Stimulated activated CD4-positive, alpha-beta T cell treated with anti-CD3 and anti-CD28 coated beads, Interleukin-1b, Interleukin-23, amount 100 ng/mL, for 24 hours (primary cell): Measurements from ENCODE around the gene HTT-AS.

Experiments
- DNase-seq, 4 experiments: peaks; one replicate each; pipeline ENCODE4 v3.0.0-alpha.2; 2020; ENCODE audit warnings: low read depth in 4 of 4, low spot score in 1 of 4

Gene HTT-AS

GRCh38 chr4:3031357-3032082 is 42.8 kb downstream of the HTT-AS start:
- DNase-seq = no peak

DNA sequence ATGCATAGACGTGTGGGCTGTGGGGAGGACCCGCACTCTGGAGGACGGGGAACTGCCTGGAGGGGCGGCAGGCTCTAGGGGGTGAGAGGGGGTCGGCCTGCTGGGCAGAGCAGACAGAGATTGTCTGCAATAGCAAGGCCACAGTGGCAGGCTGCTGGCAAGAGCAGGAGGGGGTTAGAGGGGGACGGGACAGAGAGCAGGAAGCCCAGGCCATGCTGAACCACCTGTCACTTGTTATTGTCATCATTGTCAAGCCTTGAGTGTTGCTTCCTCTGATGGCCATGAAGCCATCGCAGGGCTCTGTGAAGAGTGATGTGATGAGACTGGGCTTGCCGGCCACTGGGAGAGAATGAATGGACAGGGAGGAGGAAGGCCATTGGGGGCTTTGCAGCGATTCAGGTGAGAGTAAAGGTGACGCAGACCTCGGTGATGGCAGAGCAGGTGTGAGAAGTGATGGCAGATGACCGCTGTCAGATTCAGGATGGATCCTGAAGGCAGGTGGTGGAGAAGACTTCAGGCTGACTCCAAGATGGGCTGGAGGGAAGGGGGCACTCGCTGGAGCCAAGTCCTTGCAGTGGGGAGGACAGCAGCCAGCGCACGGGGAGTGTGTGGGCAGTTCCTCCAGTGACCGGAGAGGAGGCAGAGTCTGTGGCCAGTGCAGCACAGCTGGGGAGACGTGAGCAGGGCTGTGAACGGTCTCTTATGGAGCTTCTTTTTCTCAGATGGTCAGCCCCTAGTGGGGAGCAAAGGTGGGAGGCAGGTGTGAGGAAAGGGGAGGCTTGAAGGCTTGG is 43.6 kb downstream of the HTT-AS start:
- no peak for DNase-seq

DNA sequence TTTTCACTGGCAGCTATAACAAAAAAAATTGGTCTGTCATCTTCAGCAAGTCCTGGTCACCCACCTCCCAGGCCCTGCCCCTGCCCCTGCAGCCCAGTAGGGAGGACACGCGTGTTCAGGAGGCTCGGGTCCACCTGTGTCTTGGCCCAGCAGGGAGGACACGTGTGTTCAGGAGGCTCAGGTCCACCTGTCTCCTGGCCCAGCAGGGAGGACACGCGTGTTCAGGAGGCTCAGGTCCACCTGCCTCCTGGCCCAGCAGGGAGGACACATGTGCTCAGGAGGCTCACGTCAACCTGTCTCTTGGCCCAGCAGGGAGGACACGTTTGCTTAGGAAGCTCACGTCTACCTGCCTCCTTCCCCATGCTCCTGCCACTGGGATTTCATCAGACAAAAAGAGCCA is 44.9 kb downstream of the HTT-AS start:
- no peak for DNase-seq

- DNase-seq = no peak
These were observed 47.8 kb downstream of the HTT-AS start for GRCh38 chr4:3026540-3026939.

DNA sequence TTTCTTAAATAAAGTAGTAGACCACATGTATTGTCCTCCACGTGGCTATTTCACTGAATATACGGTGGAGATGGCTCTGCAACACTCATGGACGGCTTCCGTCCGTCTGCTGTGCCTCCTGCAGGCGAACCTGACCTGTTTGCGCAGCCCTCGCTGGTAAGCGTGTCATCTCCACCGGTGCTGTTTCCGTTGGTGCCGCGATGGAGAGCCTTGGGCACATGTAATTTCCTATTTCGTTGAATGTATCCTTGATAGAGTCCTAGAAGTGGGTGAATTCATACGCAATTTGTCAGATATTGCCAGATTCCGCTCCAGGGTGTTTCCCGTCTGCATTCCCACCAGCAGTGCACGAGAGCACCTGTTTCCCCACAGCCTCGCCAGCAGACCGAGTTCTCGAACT is 48.5 kb downstream of the HTT-AS start:
- no peak for DNase-seq

- no peak for DNase-seq
These were observed 51.7 kb downstream of the HTT-AS start for GRCh38 chr4:3022651-3023050.

DNA sequence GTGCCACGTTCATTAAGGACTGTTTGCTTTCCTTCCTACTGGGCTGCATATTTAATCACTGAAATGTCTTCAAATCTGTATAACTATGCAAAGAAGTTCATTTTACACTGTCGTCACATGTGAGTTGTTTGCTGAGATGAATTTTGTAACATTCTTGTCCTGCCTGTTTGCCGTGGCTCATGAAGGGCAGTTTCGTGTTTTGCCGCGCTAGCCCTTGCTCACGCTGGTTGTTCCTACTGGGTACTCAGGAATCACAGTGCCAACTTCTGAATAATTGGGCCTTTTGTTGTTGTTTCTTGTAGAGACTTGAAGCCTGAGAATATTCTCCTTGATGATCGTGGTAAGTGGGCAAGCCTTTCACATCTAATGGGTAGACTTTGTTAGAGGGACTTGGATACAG is 52.2 kb downstream of the HTT-AS start:
- DNase-seq = no peak

DNA sequence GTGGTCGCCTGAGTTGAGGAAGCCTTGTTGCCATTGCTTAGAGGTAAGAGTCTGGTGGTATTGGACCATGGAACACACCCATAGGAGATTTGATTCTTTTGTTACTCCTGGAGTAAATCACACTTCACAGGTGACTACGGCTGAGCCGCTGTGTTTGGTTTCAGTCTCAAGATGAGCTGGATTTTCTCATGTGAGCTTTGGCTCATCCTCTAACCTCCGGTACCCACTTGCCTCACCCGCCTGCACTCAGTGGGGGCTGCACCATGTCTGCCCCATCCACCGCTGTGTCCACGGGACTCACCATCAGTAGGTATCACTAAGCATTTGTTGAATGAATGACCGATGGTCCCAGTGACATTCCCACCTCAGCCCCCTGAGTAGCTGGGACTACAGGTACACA is 52.7 kb downstream of the HTT-AS start:
- DNase-seq = no peak

DNA sequence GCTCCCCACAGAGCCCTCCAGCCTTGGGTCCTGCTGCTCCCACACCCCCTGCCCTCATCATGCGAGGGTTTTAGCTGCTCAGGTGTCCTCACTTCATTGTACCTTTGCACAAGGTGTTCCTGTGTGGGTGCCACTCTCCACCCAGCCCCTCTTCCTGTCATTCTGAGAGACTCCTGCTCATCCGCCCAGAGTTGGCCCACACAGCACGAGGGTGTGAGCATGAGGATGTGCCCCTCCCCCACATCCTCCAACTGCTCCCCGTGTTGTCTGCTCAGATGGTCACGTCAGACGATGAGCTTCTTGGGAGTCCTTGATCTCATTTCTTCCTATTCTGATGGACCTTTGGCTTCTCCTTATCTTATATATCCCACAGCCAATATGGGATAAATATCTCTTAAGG is 53.2 kb downstream of the HTT-AS start:
- DNase-seq = no peak

DNA sequence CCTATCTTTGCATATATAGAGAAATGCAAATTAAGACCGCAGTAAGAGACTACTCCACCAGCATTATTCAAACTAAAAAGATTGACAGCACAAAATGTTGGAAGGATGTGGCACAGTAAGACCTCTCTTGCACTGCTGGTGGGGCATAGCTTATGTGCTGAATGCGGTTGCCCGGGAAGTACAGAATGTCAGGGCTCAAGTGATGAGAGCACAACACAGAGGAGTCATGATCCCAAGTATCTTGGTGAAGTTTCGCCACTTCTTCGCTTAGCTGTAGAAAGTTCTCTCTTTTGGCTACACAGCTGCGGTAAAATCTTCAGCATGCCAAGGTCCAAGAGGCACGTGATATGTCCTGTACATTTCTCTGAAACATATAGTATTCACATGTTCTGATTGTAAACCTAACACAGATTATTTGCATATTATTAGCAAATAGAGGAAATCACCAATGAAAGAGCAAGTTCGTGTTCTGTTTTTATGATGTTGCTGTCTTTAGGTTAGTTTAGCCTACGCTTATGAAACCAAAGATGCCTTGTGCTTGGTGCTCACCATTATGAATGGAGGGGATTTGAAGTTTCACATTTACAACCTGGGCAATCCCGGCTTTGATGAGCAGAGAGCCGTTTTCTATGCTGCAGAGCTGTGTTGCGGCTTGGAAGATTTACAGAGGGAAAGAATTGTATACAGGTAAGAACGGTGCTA is 55.0 kb downstream of the HTT-AS start:
- no peak for DNase-seq

DNA sequence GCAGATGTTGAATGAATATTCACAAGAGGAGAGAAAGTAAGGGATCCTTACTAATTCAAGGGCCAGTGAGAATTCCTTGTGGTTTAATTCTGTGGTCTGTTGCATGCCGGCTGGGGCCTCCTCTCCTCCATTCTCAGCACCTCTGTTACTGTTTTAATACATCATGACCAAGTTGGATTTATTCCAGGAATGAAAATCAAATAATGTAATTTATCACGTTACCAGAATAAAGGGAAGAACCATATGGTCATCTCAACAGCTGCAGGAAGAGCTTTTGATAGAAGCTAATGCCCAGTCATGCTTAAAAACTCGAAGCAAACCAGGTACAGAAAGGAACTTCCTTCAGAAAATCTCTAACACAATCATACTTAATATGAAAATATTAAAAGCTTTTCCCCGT is 56.8 kb downstream of the HTT-AS start:
- DNase-seq = no peak

GRCh38 chr4:3016961-3017360 is 57.4 kb downstream of the HTT-AS start:
- no peak for DNase-seq

DNA sequence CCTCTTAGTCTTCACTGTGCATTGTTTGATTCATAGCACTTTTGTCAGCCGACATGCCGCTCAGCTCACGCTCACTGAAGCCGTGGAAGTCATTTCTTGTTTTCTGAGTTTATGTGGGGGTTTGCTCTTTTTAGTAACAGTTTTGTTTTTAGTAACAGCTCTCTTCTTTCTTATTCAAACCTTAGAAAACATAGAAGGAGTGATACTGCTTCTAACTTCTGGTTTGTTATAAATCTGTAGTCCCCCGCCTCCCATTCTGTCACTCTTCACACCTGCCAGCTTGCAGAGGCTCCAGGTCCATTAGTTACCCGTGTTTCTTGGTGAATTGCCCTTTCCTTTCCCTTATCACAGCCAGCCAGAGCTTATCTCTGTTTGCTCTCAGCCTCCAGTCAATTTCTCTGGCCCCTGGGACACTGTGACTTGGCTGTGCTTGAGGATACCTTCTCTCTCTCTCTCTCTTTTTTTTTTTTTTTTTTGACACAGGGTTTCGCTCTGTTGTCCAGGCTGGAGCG is 60.4 kb downstream of the HTT-AS start:
- peak in 1 of 4 experiments; percentile 13 for DNase-seq
